Lower leg skin (tissue), 3 donors: ENCODE results near the gene SIK3.

Experiments
- CTCF ChIP-seq, 3 donors: fragments of 450-650 bp; IDR thresholded peaks; one replicate each; pipeline ENCODE4 v1.5.1; 2016; ENCODE audit warnings: antibody characterized with exemption in 3 of 3, mild to moderate bottlenecking in 3 of 3, moderate library complexity in 2 of 3
- POLR2A ChIP-seq, 2 donors: fragments of 450-650 bp; IDR thresholded peaks; one replicate each; pipeline ENCODE4 v1.6.1; 2016 to 2017; ENCODE audit warnings: antibody characterized with exemption in 2 of 2, mild to moderate bottlenecking in 1 of 2, moderate library complexity in 1 of 2

GRCh38 chr11:116955949-116956348 lies 142.3 kb downstream of the SIK3 start:
- TF ChIP-seq CTCF (IDR thresholded peaks at IDR 0.05) (no peak), POLR2A (IDR thresholded peaks at IDR 0.05) (no peak)
